ENCODE results near the gene EFNA3. TPM values are rescaled to one million over a fixed set of nuclear protein-coding genes. Genes with fewer than 3 reads are reported as not detected.

Gene EFNA3
- polyA plus RNA-seq, 3 donors: 0.45 to 1.7 (median 0.92) TPM

DNA sequence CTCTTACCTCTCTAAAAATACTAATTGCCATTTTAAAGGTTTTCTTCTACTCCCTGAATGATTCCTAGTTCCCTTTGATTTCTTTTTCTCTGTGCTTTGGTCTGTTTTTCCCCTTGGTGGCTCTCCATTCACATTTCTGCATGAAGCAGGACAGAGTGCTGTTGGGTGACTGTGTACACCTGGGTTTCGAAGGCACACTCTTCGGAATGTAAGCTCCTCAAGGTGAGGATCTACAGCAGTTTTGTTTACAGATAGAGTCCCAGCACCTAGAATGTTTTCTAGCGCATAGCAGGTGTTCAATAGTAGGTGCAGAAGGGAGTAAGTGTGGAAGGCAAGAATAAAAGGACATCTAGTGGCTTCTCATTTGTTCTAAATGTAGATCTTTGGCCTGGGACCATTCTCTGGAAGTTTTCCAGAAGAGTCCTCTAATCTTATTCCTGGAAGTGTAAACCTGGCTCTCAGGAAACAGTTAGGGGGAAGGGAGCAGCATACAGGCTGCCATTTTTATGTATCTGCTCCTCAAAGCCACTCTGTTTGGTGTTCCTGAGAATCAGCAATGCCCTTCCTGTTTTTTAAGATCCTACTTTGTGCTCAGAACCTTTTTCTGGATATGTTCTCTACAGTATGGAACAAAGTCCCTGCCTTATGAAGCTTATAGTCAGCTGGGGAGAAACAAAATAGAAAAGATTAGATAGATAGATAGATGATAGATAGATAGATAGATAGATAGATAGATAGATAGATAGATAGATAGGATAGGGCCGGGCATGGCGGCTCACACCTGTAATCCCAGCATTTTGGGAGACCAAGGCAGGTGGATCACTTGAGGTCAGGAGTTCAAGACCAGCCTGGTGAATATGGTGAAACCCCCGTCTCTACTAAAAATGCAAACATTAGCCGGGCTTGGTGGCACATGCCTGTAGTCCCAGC is 26.2 kb downstream of the EFNA3 start:
- no peak overlapping the region for H3K4me3 ChIP-seq (replicated peaks in 1 of 3; ENCODE audit: low read depth in 2 of 3, low read length in 3 of 3)
- H3K79me2 ChIP-seq (ENCODE audit: insufficient read depth, low read length): no peaks in the 10 kb centered on the region
- no peak overlapping the region for H3K27ac ChIP-seq (ENCODE audit: low read depth in 1 of 2, low read length in 2 of 2)
- peaks cover 1 to 5% (median 1%) of the 10 kb centered on the region in 3 donors for H3K27me3 Mint-ChIP-seq (ENCODE audit: low read depth in 3 of 3)
- H2AFZ ChIP-seq (ENCODE audit: insufficient read depth, low read depth, low read length, poor library complexity, severe bottlenecking): no peak overlapping the region
- no peaks in the 10 kb centered on the region for H3K27me3 ChIP-seq (ENCODE audit: control insufficient read depth in 2 of 2, insufficient read depth in 2 of 2, low read length in 2 of 2)
- DNase-seq: no peak
- peaks cover 0 to 2% (median 0%) of the 10 kb centered on the region in 7 donors for H3K9me3 Mint-ChIP-seq
- H3K9ac ChIP-seq (ENCODE audit: insufficient read depth, low read length, poor library complexity, severe bottlenecking): no peak overlapping the region
- H3K36me3 Mint-ChIP-seq: no peaks in the 10 kb centered on the region
- H4K20me1 ChIP-seq (ENCODE audit: insufficient read depth, low read length): no peaks in the 10 kb centered on the region
- peaks cover 26% of the 10 kb centered on the region in 2 donors for H3K4me1 ChIP-seq (ENCODE audit: control insufficient read depth in 1 of 2, insufficient read depth in 2 of 2, low read length in 2 of 2)
- TF ChIP-seq, protein P1, sequence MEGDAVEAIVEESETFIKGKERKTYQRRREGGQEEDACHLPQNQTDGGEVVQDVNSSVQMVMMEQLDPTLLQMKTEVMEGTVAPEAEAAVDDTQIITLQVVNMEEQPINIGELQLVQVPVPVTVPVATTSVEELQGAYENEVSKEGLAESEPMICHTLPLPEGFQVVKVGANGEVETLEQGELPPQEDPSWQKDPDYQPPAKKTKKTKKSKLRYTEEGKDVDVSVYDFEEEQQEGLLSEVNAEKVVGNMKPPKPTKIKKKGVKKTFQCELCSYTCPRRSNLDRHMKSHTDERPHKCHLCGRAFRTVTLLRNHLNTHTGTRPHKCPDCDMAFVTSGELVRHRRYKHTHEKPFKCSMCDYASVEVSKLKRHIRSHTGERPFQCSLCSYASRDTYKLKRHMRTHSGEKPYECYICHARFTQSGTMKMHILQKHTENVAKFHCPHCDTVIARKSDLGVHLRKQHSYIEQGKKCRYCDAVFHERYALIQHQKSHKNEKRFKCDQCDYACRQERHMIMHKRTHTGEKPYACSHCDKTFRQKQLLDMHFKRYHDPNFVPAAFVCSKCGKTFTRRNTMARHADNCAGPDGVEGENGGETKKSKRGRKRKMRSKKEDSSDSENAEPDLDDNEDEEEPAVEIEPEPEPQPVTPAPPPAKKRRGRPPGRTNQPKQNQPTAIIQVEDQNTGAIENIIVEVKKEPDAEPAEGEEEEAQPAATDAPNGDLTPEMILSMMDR (IDR thresholded peaks at IDR 0.05): no peak
- H3K4me1 Mint-ChIP-seq: peaks cover 37% of the 10 kb centered on the region
- H3K4me2 ChIP-seq (replicated peaks; ENCODE audit: extremely low read depth, low read length, poor library complexity, severe bottlenecking): no peak overlapping the region
- 97% methylated on average over 6 of the region's 7 CpGs for WGBS (ENCODE audit: insufficient coverage)
- no peaks in the 10 kb centered on the region for H3K9me3 ChIP-seq (replicated peaks in 1 of 2; ENCODE audit: control insufficient read depth in 1 of 2, insufficient read depth in 1 of 2, low read length in 2 of 2)
- H3K27ac Mint-ChIP-seq: no peak overlapping the region
- H3K4me3 Mint-ChIP-seq: no peak overlapping the region
- H3K36me3 ChIP-seq (replicated peaks in 1 of 2; ENCODE audit: control insufficient read depth in 1 of 2, insufficient read depth in 2 of 2, low read length in 2 of 2): no peaks in the 10 kb centered on the region
- intact Hi-C loops (cut with micrococcal nuclease): no loop called here

DNA sequence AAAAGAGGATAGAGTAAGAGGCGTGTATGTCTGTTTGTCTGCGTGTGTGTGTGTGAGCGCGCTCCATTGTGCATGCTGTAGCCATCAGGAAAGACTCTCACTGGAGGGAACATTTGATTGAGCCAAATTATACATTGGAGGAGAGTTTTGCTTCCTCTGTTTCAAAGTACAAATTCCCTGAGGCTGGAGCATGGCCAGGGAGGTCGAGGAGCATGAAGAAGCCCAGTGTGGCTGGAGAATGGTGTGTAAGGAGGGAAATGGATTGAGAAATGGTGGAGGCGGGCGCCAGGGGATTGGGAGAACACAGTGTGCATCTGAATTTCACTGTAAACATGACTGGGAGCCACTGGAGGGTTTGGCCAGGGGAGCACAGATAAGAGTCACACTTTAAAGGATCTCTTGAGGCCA is 27.0 kb downstream of the EFNA3 start:
- Histone ChIP-seq H4K20me1 (ENCODE audit: insufficient read depth, low read length) (no peaks in the 10 kb centered on the region), H3K27me3 (ENCODE audit: control insufficient read depth in 2 of 2, insufficient read depth in 2 of 2, low read length in 2 of 2) (no peaks in the 10 kb centered on the region), H3K4me1 (ENCODE audit: control insufficient read depth in 1 of 2, insufficient read depth in 2 of 2, low read length in 2 of 2) (peaks cover 26% of the 10 kb centered on the region in 2 donors), H2AFZ (ENCODE audit: insufficient read depth, low read depth, low read length, poor library complexity, severe bottlenecking) (no peak overlapping the region), H3K4me2 (replicated peaks; ENCODE audit: extremely low read depth, low read length, poor library complexity, severe bottlenecking) (no peak overlapping the region), H3K4me3 (replicated peaks in 1 of 3; ENCODE audit: low read depth in 2 of 3, low read length in 3 of 3) (no peak overlapping the region), H3K9ac (ENCODE audit: insufficient read depth, low read length, poor library complexity, severe bottlenecking) (no peak overlapping the region), H3K36me3 (replicated peaks in 1 of 2; ENCODE audit: control insufficient read depth in 1 of 2, insufficient read depth in 2 of 2, low read length in 2 of 2) (no peaks in the 10 kb centered on the region), H3K9me3 (replicated peaks in 1 of 2; ENCODE audit: control insufficient read depth in 1 of 2, insufficient read depth in 1 of 2, low read length in 2 of 2) (no peaks in the 10 kb centered on the region), H3K27ac (ENCODE audit: low read depth in 1 of 2, low read length in 2 of 2) (no peak overlapping the region), H3K79me2 (ENCODE audit: insufficient read depth, low read length) (no peaks in the 10 kb centered on the region)
- TF ChIP-seq, protein P1 (IDR thresholded peaks at IDR 0.05): no peak
- DNase-seq: no peak
- Mint-ChIP-seq H3K36me3 (no peaks in the 10 kb centered on the region), H3K4me3 (no peak overlapping the region), H3K9me3 (peaks cover 0 to 2% (median 0%) of the 10 kb centered on the region in 7 donors), H3K27ac (peak overlapping the region in 1 of 7 donors; percentile 43), H3K4me1 (peaks cover 37% of the 10 kb centered on the region), H3K27me3 (ENCODE audit: low read depth in 3 of 3) (peaks cover 0 to 5% (median 2%) of the 10 kb centered on the region in 3 donors)
- 60% methylated on average over 7 of the region's 7 CpGs for WGBS (ENCODE audit: insufficient coverage)
- intact Hi-C loops (cut with micrococcal nuclease): no loop called here

All from CD14-positive monocyte (primary cell).